Omental fat pad (tissue), 4 donors: ENCODE results near the gene ARHGEF39. TPM values are rescaled to one million over a fixed set of nuclear protein-coding genes. Genes with fewer than 3 reads are reported as not detected.
A peak's percentile ranks its signal among the peaks of the same experiment; 100 is the strongest.
"Not testable (repeated sequence)": the region's sequence is repeated elsewhere in the genome, so short reads cannot be mapped to it uniquely, and the experiment has no call there.

Experiments used
- ATAC-seq: fragments of 150-250 bp; one replicate; pipeline ENCODE4 v1.9.1; 2016; ENCODE audit warnings: mild to moderate bottlenecking, moderate library complexity; ENCODE audit not compliant: low FRiP score
- DNase-seq: peaks from one replicate; pipeline ENCODE4 v3.0.0-alpha.2; 2019; ENCODE audit warnings: low spot score
- small RNA-seq: library from RNA; depleted of rRNA; stranded (forward); fragments of <200 nt; gene quantifications from one replicate; pipeline ENCODE3, GENCODE V24; 2016
- total RNA-seq, 4 donors: library from RNA; depleted of rRNA; stranded (reverse); fragments of >200 nt; gene quantifications; one replicate each; pipeline ENCODE4 v1.1.0, GENCODE V29; 2016
- TF ChIP-seq, protein P1 (sequence below), 3 donors: fragments of 450-650 bp; IDR thresholded peaks; one replicate each; pipeline ENCODE4 v1.5.1; 2016 to 2017; ENCODE audit warnings: antibody characterized with exemption in 3 of 3, mild to moderate bottlenecking in 3 of 3, moderate library complexity in 2 of 3

The ARHGEF39 gene
- total RNA-seq, 4 donors from 2014 or later: 0.36 to 2.8 (median 0.65) TPM; not detected in 1

DNA sequence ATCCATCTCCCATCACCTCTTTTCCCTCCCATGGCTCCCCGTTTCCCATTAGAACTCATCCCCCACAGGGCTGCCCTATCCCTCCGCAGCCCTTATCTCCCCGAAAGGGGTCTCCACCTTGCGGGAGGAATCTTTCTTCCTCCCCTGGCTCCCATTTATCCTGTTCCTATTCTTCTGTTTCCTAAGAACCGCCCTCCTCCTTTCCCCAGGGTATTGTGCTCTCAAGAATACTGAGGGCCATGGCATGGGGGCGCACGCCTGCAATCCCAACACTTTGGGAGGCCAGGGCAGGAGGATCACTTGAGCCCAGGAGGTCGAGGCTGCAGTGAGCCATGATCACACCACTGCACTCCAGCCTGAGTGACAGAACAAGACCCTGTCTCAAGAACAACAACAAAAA lies 47.4 kb downstream of the ARHGEF39 start:
- DNase-seq: no peak

DNA sequence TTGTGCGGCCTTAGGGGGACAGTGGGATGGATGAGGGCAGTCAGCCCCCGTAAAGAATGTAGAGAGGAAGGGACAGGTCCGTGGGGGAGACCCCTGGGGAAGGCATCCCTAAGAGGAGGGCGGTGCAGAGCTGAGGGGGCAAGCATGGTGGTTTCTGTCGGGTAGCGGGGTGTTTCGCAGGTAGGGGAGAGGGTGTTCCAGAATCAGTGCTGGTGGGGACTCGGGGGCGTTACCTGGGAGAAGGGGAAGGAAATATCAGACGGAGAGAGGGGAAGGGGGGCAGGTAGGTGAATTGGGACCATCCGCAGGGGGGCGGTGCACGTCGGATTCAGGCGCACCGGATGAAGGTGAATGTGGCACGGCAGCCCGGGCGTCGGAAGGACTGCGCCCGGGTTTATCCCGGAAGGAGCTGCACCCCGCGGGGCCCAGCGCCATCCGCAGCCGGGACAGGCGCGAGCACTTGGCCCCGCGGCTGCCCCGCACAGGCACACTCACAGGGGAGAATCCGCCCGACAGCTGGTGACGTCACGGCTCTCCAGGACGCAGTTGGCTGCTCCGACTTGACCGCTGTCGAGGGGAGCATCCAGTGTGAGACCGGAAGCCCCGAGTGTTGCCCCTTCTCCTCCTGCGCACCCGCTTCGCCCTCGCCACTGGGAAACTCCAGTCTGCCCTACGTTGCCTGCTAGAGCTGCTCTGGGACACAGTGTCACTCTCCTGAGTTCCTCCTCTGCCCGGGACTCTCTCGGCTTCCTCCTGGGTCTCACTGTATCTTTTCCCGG lies 48.1 kb downstream of the ARHGEF39 start:
- DNase-seq: peak; percentile 75
- TF ChIP-seq, protein P1, sequence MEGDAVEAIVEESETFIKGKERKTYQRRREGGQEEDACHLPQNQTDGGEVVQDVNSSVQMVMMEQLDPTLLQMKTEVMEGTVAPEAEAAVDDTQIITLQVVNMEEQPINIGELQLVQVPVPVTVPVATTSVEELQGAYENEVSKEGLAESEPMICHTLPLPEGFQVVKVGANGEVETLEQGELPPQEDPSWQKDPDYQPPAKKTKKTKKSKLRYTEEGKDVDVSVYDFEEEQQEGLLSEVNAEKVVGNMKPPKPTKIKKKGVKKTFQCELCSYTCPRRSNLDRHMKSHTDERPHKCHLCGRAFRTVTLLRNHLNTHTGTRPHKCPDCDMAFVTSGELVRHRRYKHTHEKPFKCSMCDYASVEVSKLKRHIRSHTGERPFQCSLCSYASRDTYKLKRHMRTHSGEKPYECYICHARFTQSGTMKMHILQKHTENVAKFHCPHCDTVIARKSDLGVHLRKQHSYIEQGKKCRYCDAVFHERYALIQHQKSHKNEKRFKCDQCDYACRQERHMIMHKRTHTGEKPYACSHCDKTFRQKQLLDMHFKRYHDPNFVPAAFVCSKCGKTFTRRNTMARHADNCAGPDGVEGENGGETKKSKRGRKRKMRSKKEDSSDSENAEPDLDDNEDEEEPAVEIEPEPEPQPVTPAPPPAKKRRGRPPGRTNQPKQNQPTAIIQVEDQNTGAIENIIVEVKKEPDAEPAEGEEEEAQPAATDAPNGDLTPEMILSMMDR (IDR thresholded peaks at IDR 0.05): no peak
- peak; percentile 66 for ATAC-seq

More for the DNA sequence above, 47.4 kb downstream of the ARHGEF39 start:
- TF ChIP-seq, protein P1 (IDR thresholded peaks at IDR 0.05): no peak
- ATAC-seq: no peak

DNA sequence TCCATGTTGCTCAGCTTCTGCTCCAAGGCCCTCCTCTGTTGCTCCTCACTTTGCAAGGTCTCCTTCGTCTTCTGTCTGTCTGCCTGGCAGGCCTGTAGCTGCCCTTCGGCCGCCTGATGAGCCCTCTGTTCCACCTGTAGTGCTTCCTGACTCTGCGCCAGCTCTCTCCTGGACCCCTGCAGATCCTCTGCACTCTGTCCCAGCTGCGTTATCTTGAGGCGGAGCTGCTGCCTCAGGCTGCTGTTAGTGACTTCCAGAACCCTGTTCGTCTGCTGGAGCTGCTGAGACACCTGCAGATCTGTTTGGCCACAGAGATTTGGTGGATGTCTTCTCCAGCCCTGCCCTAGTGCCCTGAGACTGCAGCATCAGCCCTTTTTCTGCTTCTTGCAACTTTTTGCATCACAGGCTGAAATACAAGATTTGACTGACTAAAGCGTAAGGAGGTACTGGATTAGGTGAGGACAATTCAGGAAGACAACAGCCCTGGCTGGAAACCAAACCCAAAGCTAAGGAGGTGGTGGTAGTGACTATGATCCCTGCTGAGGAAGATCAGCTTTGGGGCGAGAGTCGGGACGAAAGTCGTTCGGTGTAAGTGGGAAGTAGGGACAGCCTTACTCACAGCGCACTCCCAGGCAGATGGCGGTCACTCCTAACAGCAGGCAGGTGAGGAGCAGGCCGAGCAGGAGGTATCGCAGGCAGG lies 48.9 kb downstream of the ARHGEF39 start:
- DNase-seq: no peak
- TF ChIP-seq, protein P1 (IDR thresholded peaks at IDR 0.05): no peak
- ATAC-seq: no peak

DNA sequence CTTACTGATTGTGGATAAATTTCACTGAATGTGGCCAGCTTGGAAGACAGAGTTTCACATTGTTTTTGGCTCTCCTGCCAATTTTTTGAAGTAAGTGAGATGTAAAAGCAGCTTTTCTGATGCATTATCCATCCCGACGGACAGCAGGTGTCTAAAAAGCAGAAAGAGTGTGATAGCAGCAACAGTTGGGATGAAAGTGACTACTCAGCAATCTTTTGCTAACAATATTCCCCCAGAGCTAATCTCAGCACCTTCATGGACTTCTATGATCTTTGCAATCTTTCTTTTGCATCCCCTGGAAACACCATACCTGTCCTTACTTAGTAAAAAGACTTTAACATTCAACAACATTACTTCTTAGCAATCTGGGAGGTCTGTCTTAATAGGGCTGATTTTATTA lies 52.2 kb downstream of the ARHGEF39 start:
- TF ChIP-seq, protein P1 (IDR thresholded peaks at IDR 0.05): no peak
- ATAC-seq (no peak), DNase-seq (no peak)

DNA sequence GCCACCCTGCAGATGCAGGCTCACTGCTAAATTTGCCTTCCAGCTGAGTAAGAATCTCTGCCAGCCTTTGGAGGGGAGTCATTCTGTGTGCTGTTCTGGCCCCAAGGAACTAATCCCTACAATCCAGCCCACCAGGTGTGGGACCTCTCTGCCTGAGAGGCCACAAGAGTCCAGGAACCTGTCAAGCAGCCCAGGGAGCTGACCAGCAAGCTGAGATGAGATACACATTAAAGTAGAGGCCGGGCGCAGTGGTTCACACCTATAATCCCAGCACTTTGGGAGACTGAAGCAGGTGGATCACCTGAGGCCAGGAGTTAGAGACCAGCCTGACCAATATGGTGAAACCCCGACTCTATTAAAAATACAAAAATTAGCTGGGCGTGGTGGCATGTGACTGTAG lies 52.9 kb downstream of the ARHGEF39 start:
- not testable (repeated sequence) for ATAC-seq, DNase-seq

DNA sequence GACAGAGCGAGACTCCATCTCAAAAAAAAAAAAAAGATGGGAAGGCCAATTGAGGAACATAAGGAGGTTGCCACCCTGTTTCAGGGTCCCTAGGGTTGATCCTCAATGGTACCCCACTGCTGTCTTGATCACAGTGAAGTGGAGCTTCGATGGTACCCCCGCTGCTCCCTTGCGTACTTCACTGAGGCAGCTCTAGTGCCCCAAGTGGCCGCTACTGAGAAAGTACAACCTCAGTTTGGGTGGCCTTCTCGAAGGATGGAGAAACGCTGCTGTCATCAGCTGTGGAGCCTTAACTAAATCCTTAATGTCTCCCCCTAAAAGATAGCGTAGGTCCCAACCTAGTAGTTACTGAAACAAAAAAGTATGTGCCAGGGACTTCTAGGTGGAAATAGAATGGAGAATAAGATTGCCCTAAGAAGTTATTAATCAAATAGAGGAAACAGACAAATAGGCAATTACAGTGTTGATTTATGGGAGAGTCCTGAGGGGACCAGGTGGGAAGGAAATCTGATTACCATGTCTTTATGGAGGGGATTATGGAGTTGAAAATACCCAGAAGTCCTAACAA lies 53.7 kb downstream of the ARHGEF39 start:
- ATAC-seq (no peak), DNase-seq (no peak)
- TF ChIP-seq, protein P1 (IDR thresholded peaks at IDR 0.05): no peak

DNA sequence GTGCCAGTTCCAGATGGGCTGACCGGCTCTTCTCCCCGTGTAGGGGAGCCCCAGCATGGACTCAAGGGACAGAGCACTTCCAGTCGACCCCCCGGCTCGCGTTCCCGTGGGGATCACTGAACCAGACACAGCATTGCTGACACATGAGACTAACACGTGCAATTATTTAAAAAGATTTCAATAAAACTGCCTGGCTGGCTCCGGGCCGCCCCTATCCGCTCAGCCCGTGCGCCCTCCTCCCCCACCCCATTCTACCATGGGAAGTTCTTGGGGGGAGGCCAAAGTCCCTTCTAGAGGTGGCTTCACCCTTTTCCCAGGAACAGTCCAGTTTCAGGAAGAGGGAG lies 55.2 kb downstream of the ARHGEF39 start:
- ATAC-seq: no peak
- DNase-seq: no peak
- TF ChIP-seq, protein P1 (IDR thresholded peaks at IDR 0.05): no peak

Small RNA genes lying within 50 kb of the gene (small RNA-seq; reads per million reads assigned to genes)
- gene RMRP (not detected), gene RN7SL22P (not detected)

Other genes with a start within 250 kb of the ARHGEF39 start
- 10 to 100 TPM; 12.2 to 23.5 (median 21.1) TPM for gene RUSC2, start 175.1 kb downstream of the ARHGEF39 start, total RNA-seq
- gene TESK1, start 59.9 kb downstream of the ARHGEF39 start, total RNA-seq: 10 to 100 TPM; 29.6 to 53.0 (median 36.5) TPM
- gene CD72, start 46.8 kb downstream of the ARHGEF39 start, total RNA-seq: 10 to 100 TPM in 1 of 4 donors, 1 to 10 TPM in 3; 1.6 to 15.5 (median 4.9) TPM
- gene SIT1, start 14.3 kb downstream of the ARHGEF39 start, total RNA-seq: 1 to 10 TPM in 3 of 4 donors, under 1 TPM in 1; 0.74 to 5.2 (median 1.1) TPM
- gene RMRP, start 7.2 kb downstream of the ARHGEF39 start, total RNA-seq: 1,000 to 10,000 TPM in 3 of 4 donors, 100 to 1,000 TPM in 1; 841 to 3,200 (median 2,180) TPM
- gene CCDC107, start 6.9 kb downstream of the ARHGEF39 start, total RNA-seq: 100 to 1,000 TPM in 1 of 4 donors, 10 to 100 TPM in 3; 35.8 to 108 (median 52.5) TPM
- gene CA9, start 8.7 kb upstream of the ARHGEF39 start, total RNA-seq: 10 to 100 TPM in 1 of 4 donors, 1 to 10 TPM in 1, under 1 TPM in 1, not detected in 1; 0.82 to 35.4 (median 2.0) TPM
- gene TPM2, start 24.7 kb upstream of the ARHGEF39 start, total RNA-seq: 100 to 1,000 TPM; 150 to 301 (median 237) TPM
- 100 to 1,000 TPM; 301 to 553 (median 412) TPM for gene TLN1, start 67.0 kb upstream of the ARHGEF39 start, total RNA-seq
- gene CREB3, start 67.5 kb upstream of the ARHGEF39 start, total RNA-seq: 10 to 100 TPM; 43.2 to 48.3 (median 45.8) TPM
- 10 to 100 TPM; 33.7 to 94.7 (median 57.9) TPM for gene GBA2, start 84.0 kb upstream of the ARHGEF39 start, total RNA-seq
- gene RGP1, start 84.1 kb upstream of the ARHGEF39 start, total RNA-seq: 10 to 100 TPM; 12.7 to 19.2 (median 17.5) TPM
- not detected for gene MSMP, start 89.1 kb upstream of the ARHGEF39 start, total RNA-seq
- gene NPR2, start 126.4 kb upstream of the ARHGEF39 start, total RNA-seq: 10 to 100 TPM; 13.7 to 28.2 (median 24.3) TPM
- gene SPAG8, start 147.1 kb upstream of the ARHGEF39 start, total RNA-seq: 1 to 10 TPM in 2 of 4 donors, under 1 TPM in 1, not detected in 1; 0.65 to 2.8 (median 2.0) TPM
- 10 to 100 TPM; 19.8 to 49.7 (median 40.6) TPM for gene HINT2, start 149.8 kb upstream of the ARHGEF39 start, total RNA-seq
- not detected for gene FAM221B, start 163.5 kb upstream of the ARHGEF39 start, total RNA-seq
- gene TMEM8B, start 164.0 kb upstream of the ARHGEF39 start, total RNA-seq: 10 to 100 TPM in 1 of 4 donors, 1 to 10 TPM in 3; 2.7 to 13.2 (median 4.6) TPM
- gene OR13J1, start 205.2 kb upstream of the ARHGEF39 start, total RNA-seq: not detected
- gene HRCT1, start 241.0 kb upstream of the ARHGEF39 start, total RNA-seq: 10 to 100 TPM in 2 of 4 donors, 1 to 10 TPM in 2; 5.1 to 17.5 (median 11.3) TPM
- gene SPAAR, start 244.3 kb upstream of the ARHGEF39 start, total RNA-seq: 10 to 100 TPM in 3 of 4 donors, 1 to 10 TPM in 1; 5.6 to 70.1 (median 18.4) TPM